NOMO-1 (cell line): ENCODE data around the gene FBP1.
"Not testable (repeated sequence)": the region's sequence is repeated elsewhere in the genome, so short reads cannot be mapped to it uniquely, and the experiment has no call there.

Experiments used
- DNase-seq, 2 experiments: peaks; one replicate each; lab custom pipeline; 2025; ENCODE audit not compliant: unreplicated experiment in 2 of 2; lab: John Stamatoyannopoulos, UW

FBP1 gene

DNA sequence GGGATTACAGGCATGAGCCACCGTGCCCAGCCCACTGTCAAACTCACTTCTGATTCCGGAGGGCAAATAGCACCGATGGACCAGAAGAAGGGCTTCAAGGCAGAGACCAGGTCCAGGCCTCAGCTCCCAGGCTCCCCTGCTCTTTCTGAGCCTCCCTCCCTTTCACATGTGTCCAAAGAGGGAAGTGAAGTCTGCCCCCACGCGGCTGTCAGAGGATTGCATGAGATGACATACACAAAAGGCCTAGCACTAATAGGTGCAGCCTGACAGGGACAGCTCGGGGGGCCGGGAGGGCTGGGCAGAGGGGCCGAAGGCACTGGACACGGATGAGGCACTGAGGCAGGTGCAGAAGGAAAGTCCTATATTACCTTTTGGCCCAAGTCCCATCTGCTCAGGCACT is 16.1 kb downstream of the FBP1 start:
- DNase-seq, result peak; percentile 25 to 57

- DNase-seq, result no peak
These were observed 17.1 kb downstream of the FBP1 start for GRCh38 chr9:94622087-94622800.

DNA sequence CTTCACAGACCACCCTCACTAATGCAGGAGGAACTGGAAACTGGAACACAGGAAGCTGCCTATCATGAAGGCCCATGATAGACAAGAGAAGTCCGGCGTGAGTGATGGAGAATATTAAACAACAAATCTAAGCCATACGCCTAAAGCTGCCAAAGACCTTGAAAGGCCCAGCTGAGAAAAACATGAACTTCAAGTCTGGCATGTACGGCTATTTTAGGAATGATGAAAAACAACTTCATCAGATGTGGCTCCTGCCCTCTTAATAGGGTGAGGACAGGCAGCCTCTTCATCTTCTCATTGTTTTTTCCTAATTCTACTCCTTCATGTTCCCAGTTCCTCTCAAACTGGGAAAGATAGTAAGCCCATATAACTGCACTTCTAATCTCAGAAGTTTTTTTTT is 20.3 kb downstream of the FBP1 start:
- no peak for DNase-seq

- DNase-seq, result no peak
These were observed 26.3 kb downstream of the FBP1 start for GRCh38 chr9:94613003-94613402.

- no peak for DNase-seq
These were observed 27.2 kb downstream of the FBP1 start for GRCh38 chr9:94612071-94612470.

DNA sequence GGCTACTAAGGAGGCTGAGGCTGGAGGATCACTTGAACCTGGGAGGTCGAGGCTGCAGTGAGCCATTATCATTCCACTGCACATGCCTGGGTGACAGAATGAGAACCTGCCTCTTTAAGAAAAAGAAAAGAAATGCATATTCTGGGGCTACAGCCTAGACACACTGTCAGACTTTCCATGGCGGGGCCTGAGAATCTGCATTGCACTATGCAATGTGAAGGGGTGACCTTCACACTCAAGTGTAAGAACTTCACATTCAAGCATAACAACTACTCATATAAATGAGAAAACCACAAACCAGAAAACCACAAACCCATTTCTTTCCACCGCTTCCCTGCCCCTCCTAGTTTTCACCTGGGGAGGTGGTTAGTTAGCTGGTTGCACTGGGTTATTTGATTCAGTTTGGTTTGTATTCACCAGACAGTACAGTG is 27.7 kb downstream of the FBP1 start:
- no peak for DNase-seq

DNA sequence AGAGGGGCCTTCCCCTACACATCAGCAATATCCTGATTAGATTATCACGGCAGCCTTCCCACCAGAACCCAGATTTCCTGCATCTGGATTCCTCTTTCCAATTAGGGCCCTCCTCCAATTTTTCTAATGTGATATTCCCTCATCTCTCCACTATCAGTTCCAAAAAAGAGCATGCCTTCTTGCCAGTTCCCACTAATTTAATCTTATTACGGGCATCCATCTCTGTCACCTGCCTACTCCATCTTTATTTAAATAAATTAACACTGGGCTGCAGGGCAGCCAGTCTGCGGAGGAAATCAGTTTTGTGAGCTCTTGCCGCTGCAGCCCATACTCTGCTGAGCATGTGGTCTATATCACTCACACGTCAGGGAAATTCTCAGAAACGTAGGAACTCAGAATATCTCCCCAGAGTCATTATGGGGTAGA is 29.1 kb downstream of the FBP1 start:
- DNase-seq, result no peak

- DNase-seq, result no peak
These were observed 32.0 kb downstream of the FBP1 start for GRCh38 chr9:94607423-94607691.

DNA sequence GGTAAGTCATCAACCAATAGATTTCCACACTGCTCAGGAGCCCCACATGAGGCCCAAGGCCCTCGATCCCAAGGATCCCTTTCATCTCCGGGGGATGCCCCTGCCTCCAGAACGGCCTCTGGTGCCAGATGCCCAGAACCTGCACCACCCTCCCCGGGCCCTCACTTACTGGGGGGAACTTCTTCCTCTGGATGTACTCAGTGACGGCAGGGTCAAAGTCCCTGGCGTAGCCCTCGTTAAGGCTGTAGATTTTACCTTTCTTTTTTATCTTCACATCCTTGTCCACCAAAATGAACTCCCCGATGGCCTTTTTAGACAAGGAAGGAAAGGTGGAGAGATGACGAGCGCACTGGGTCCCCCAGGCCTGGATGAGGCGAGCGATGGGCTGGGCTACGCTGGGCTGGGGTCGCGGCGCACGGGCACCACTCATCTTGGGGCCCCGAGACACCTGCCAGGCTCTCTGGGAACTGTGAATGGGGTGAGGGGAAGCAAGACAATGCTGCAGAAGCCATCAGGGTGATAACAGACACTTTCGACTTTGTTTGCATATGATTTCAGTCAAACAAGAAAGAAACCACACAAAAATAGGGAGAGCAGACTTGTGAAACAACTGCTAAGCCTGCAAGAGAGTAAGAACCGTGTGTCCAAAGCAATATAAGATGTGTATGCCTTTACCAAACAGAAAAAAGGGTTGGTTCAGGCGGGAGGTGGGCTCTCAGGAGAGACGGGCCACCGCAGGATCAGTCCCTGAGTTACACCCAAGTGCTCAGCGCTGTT is 32.5 kb downstream of the FBP1 start:
- DNase-seq, result no peak

- peak; percentile 3 to 6 for DNase-seq
These were observed 35.8 kb downstream of the FBP1 start for GRCh38 chr9:94603259-94604160.

DNA sequence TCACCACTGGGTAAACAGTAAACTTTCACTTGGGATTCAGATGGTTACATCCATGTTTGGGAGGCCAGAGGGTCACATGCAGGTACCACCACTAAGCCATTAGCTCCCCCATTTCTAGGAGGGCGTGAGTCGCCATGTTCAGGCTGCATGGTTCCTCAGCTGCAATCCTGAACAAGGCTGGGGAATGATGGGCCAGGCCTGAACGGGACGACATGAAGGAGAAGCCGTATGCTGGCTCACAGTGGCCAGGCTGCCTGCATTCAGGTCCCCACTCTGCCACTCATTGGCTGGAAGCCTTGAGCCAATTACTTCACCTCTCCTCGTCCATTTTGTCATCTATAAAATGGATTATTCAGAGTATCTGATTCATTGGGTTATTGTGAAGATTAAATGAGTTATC is 36.7 kb downstream of the FBP1 start:
- no peak for DNase-seq

- no peak for DNase-seq
These were observed 38.6 kb downstream of the FBP1 start for GRCh38 chr9:94600715-94601114.

- DNase-seq, result no peak
These were observed 39.1 kb downstream of the FBP1 start for GRCh38 chr9:94600258-94600657.

DNA sequence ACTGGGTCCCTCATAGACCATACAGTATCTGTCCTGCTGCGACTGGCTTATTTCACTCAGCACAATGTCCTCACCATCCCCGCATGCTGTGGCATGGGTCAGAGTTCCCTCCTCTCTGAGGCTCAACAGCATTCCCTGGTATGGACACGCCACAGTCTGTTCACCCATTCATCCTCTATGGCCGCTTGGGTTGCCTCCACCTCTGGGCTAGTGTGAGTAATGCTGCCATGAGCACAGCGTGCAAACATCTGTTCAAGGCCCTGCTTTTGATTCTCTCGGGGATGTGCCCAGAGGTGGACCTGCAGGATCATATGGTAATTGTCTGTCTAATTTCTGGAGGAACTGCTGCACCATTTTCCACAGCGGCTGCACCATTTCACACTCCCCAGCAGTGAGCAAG is 40.2 kb downstream of the FBP1 start:
- DNase-seq, result no peak

DNA sequence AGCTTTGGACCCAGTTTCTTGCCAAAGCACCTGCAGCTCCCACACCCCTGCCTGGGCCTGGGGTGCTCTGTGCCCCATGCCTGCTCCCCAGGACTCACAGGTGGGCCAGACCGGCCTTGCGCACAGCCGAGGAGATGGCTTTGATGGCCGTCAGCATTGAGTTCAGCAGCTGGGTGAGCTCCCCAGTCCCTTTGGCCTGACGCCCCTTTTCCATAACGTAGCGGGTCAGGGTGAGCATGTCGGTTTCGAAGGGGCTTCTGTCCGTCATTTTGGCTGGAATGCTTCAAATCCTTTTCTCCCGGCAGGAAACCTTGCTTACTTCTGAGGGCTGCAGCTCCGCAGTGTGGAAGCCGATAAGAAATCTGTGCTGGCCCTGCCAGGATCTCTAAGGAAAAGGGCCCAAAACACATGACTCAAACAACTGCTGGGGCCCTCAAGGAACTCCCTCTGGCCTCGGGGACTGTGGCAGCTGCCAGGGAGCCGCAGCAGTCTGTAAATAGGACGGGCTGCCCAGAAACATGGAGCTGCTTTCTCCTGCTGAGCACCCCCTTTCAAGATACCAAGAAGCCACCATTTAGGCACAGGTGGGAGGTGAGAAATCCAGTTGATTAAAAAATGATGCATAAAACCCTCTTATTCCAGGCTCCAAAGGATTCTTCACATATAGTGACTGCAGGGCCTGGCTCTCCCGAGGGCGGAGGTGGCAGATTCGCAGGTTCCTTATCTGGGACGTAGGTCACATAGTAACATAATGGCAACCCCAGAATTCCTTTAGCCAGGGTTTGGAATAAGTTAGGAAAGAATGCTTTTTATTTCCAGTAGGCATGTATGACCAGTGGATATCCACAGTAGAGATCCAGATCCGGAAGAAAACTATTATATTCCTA is 45.6 kb downstream of the FBP1 start, which contains the start of gene FBP2:
FBP2 (minus strand) TSS at position 366 of the 887 bp plus-strand sequence; CDS start at position 268, 98 bp downstream.
- no peak for DNase-seq

- not testable (repeated sequence) for DNase-seq
These were observed 46.6 kb downstream of the FBP1 start for GRCh38 chr9:94592683-94593082.

DNA sequence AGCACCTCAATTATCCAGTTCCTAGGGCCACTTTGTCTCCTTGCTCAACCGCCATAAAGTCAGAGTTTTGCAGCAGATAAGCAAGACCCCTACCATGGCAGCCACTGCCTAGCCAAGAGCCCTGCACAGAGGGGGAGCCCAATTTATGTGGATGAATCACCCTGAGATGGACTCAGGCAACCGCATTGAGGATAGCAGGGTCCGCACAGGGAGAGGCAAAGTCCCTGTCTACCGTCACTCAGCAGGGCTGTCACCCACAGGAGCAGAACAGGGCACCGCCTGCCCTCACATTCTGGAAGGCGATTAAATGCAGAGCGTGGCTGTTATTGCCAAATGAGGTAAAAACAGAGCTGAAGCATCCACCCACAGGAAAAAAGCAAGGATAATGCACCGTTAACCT is 47.4 kb downstream of the FBP1 start:
- no peak for DNase-seq

GRCh38 chr9:94591046-94591545 is 48.2 kb downstream of the FBP1 start:
- DNase-seq, result not testable (repeated sequence)

- DNase-seq, result no peak
These were observed 50.6 kb downstream of the FBP1 start for GRCh38 chr9:94588681-94589080.

GRCh38 chr9:94586814-94587213 is 52.5 kb downstream of the FBP1 start:
- no peak for DNase-seq
